ENCODE measurements around the gene ARHGAP36. TPM values are rescaled to one million over a fixed set of nuclear protein-coding genes. Genes with fewer than 3 reads are reported as not detected.

ARHGAP36 gene
- total and polyA plus RNA-seq, 8 donors, result 0.10 to 0.26 (median 0.14) TPM; not detected in 2

- no peak for ATAC-seq
- Histone ChIP-seq H3K27ac (no peak overlapping the region), H3K27me3 (peaks cover 24 to 55% of the 10 kb centered on the region in 2 donors), H3K36me3 (no peaks in the 10 kb centered on the region), H3K9me3 (no peaks in the 10 kb centered on the region), H3K4me3 (no peak overlapping the region), H3K4me1 (no peaks in the 10 kb centered on the region)
- no peak for TF ChIP-seq CTCF (IDR thresholded peaks at IDR 0.05)
- intact Hi-C loops (cut with DNase I), result no loop called here
- DNase-seq, result no peak
Measured at GRCh38 chrX:131081772-131082740, 23.9 kb downstream of the ARHGAP36 start.

GRCh38 chrX:131083510-131084142 is 25.5 kb downstream of the ARHGAP36 start:
- Histone ChIP-seq H3K36me3 (no peaks in the 10 kb centered on the region), H3K27ac (no peak overlapping the region), H3K9me3 (no peaks in the 10 kb centered on the region), H3K27me3 (peaks cover 24 to 55% of the 10 kb centered on the region in 2 donors), H3K4me3 (no peak overlapping the region), H3K4me1 (no peaks in the 10 kb centered on the region)
- no peak for TF ChIP-seq CTCF (IDR thresholded peaks at IDR 0.05)
- no peak for DNase-seq
- ATAC-seq, result no peak
- intact Hi-C loops (cut with DNase I), result no loop called here

- intact Hi-C loops (cut with DNase I), result no loop called here
- TF ChIP-seq CTCF (IDR thresholded peaks at IDR 0.05), result no peak
- no peaks in the 10 kb centered on the region for H3K36me3 ChIP-seq
- DNase-seq (no peak), ATAC-seq (no peak)
- peaks cover 24 to 55% of the 10 kb centered on the region in 2 donors for H3K27me3 ChIP-seq
- no peak overlapping the region for H3K27ac ChIP-seq
- H3K4me3 ChIP-seq, result no peak overlapping the region
- no peaks in the 10 kb centered on the region for H3K9me3 ChIP-seq
- no peaks in the 10 kb centered on the region for H3K4me1 ChIP-seq
Measured at GRCh38 chrX:131084145-131084544, 26.0 kb downstream of the ARHGAP36 start.

- ATAC-seq (no peak), DNase-seq (no peak)
- no peak overlapping the region for H3K27ac ChIP-seq
- no peaks in the 10 kb centered on the region for H3K4me1 ChIP-seq
- H3K36me3 ChIP-seq, result no peaks in the 10 kb centered on the region
- H3K4me3 ChIP-seq, result no peak overlapping the region
- H3K9me3 ChIP-seq, result no peaks in the 10 kb centered on the region
- TF ChIP-seq CTCF (IDR thresholded peaks at IDR 0.05), result no peak
- H3K27me3 ChIP-seq, result no peaks in the 10 kb centered on the region
- intact Hi-C loops (cut with DNase I), result no loop called here
Measured at GRCh38 chrX:131136776-131137175, 78.6 kb downstream of the ARHGAP36 start.

GRCh38 chrX:131139072-131139471 is 80.9 kb downstream of the ARHGAP36 start:
- Histone ChIP-seq H3K9me3 (no peaks in the 10 kb centered on the region), H3K36me3 (no peaks in the 10 kb centered on the region), H3K4me3 (no peak overlapping the region), H3K27ac (no peak overlapping the region), H3K4me1 (no peaks in the 10 kb centered on the region), H3K27me3 (no peaks in the 10 kb centered on the region)
- intact Hi-C loops (cut with DNase I), result no loop called here
- DNase-seq (no peak), ATAC-seq (no peak)
- no peak for TF ChIP-seq CTCF (IDR thresholded peaks at IDR 0.05)

Data from left lung (tissue), 10 donors.